ENCODE results near the gene MS4A15.

GRCh38 chr11:60763692-60764369 lies 7.2 kb downstream of the MS4A15 start:
- TF ChIP-seq CTCF (IDR thresholded peaks at IDR 0.05) (no peak), POLR2A (IDR thresholded peaks at IDR 0.05) (no peak)
